NCI-H1417 treated with DMSO at 0.1 percent for 48 hours (cell line): ENCODE data around the gene RPL22L1.
"Not testable (repeated sequence)": the region's sequence is repeated elsewhere in the genome, so short reads cannot be mapped to it uniquely, and the experiment has no call there.

ENCODE experiments used
- DNase-seq: peaks from one replicate; lab custom pipeline; 2025; lab: John Stamatoyannopoulos, UW

RPL22L1 gene

DNA sequence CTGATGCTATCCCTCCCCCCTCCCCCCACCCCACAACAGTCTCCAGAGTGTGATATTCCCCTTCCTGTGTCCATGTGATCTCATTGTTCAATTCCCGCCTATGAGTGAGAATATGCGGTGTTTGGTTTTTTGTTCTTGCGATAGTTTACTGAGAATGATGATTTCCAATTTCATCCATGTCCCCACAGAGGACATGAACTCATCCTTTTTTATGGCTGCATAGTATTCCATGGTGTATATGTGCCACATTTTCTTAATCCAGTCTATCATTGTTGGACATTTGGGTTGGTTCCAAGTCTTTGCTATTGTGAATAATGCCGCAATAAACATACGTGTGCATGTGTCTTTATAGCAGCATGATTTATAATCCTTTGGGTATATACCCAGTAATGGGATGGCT, 8.7 kb upstream of the RPL22L1 start:
- not testable (repeated sequence) for DNase-seq

DNA sequence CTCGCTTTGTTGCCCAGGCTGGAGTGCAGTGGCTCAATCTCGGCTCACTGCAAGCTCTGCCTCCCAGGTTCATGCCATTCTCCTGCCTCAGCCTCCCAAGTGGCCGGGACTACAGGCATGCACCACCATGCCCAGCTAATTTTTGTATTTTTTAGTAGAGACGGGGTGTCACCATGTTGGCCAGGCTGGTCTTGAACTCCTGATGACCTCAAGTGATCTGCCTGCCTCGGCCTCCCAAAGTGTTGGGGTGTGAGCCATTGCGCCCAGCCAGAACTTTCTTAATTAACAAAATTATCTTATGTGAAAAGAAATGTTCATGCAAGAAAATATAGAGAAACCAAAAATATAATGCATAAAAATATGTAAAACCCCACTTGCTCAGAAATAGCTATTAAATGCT, 7.3 kb upstream of the RPL22L1 start:
- DNase-seq, result not testable (repeated sequence)

DNA sequence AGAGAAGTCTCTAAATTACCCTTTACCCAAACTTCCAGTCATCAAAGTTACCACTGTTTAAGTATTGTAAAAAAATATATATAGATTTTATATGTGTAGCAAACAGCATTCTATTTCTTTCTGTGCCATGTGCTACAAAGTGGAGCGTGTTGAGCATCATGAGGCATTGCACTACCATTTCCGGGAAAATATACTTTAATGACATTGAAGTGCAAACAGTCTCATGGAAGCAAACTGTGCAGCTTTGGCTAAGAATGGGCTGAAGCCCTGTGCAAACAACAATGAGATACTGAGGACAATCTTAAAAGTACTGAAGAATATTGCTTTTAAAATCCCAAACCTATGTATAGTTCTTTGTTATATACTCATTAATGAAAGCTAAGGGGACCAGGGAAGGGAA, 6.5 kb upstream of the RPL22L1 start:
- DNase-seq, result no peak

DNA sequence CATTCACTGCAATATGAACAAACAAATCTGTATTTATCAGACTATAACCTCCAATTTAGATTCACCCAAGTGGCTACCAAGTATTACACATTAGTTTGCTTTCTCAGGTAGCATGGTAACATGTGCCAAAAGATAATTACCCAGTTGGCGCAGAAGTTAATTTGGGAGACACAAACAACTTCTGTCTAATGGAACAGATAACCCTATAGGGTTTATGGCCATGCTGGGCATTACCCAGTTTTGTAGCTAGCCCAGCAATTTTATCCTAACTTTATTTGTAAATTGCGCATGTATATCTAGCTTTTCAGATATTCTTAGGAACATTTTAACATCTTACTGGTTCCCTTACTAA, 780 bp downstream of the RPL22L1 start:
- DNase-seq, result no peak

DNA sequence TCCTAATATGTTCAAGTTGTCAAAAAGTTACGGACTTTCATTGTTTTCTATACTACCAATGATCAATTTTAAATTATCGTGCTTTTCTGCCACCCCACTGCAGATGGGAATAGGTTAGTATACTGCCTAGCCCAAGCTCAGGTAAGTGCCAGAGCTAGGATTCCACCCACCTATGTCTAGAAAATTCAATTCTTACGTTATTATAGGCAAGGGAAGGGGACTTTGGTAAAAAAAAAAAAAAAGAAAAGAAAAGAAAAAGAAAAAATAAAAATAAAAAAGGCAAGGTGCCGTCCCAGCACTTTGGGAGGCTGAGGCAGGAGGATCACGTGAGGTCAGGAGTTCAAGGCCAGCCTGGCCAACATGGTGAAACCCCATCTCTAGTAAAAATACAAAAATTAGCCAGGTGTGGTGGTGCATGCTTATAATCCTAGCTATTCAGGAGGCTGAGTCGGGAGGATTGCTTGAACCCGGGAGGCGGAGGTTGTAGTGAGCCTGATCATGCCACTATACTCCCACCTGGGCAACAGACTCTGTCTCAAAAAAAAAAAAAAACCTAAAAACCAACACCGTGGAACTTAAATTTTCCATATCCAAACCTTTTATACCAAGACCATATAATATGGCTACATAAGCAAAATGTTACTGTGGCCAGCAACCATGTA, 1.3 kb downstream of the RPL22L1 start:
- DNase-seq, result no peak

DNA sequence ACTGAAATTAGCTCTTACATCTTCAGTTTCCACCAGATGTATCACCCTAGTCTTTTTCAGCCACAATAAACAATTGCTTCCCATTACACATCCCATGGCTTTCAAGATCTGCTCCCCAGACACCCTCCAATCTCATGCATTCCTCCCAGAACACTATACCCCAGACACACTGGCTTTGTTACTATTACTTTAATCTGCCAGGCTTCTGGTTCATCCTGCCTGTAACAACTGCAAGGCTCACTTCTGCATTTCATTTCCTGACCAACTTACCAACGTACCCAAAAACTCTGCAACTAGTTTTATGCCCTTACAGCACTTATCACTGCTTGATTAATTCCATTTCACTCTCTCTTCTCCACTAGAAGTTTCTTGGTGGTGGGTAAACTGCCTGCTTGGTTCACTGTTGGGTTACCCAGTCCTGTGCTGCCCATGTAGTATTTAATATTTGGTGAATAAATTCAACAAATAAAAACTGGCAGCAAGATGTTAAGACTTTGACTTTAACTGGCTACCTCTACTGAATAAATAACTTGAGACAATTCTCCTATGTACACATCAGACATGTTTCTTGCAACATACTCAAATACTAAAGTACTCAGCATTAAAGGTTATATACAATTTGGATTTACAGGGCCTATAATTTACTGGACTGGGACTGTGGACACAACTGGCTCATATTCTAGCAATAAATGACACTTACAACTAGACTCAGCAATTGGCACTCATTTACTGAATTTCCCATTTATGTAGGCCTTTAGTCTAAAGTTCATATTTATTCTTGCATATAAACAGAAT, 2.7 kb downstream of the RPL22L1 start:
- no peak for DNase-seq

DNA sequence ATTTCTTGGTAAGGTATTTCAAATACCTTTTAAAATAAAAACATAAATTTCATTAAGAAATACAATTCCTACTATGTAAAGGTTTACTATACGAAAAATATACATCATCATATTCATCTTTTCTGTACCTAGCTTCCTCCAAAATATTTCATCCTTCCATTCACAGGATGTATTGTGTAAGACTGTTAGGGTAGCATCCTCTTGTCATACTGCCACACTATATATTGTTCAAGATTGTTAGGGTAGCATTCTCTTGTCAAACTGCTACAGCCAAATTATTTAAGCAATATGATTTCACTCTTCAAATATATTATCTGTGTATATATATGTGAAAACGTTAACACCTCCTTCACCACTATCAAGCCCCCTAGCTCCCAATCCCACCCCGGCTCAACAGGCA, 3.5 kb downstream of the RPL22L1 start:
- DNase-seq, result no peak

DNA sequence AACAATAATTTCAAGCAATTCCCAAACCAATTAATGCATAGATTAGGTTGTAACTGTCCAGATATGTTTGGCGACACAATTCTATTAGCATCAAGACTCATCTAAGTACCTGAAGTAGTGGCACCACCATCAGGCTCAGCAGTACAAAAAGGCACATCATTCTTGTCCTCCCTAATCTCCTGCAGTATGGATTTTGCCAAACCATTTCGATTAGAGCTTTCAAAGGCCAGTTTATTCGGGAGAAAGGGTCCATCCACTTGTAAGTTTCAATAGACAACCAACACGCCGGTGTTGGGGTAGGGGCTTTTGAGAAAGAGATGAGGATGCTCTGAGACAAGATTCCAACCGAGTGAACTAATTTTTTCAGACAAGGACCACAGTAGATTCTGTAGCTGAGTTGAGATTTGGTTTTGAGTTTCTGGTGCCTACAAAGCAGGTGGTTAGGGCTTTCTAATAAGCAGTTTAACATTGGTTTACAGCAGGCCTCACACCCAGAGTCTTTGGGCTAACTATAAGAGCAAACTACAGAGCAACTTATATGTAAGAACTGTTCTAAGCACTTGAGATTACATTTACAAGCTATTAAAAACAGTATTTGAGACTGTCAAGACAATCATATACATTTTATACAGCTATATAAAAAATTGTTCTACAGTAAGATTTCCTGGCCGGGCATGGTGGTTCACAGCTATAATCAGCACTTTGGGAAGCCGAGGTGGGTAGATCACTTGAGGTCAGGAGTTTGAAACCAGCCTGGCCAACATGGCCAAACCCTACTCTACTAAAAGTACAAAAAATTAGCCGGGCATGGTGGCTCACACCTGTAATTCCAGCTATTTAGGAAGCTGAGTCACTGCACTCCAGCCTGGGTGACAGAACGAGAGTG, 4.5 kb downstream of the RPL22L1 start:
- DNase-seq, result no peak

DNA sequence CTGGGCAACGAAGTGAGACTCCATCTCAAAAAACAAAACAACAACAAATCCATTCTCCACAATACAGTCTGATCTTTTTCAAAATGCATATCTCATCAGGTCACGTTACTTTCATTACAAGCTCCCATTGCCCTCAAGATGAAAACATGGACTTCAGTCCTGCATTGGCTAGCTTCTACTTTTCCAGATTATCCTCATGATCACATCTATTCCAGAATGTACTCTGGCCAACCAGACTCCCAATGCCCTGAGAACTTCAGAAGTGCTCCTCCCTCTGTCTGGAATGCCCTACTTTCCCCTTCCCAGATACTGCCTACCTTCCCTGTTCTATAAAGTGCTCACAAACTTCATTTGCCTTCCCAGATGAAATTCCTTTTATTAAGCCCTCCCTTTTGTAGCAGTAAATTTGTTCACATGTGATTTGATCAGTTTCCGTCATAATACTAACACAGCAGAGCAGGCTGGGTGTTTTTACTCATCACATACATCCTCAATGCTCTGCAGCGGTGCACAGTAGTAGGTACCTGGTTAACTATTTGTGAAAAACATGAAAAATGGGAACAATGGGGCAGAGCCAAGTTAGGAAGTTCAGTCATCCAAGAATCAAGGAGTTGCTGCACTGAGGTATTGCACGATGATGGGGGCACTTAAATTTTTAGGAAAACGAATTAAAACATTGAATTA, 5.3 kb downstream of the RPL22L1 start:
- DNase-seq, result no peak

DNA sequence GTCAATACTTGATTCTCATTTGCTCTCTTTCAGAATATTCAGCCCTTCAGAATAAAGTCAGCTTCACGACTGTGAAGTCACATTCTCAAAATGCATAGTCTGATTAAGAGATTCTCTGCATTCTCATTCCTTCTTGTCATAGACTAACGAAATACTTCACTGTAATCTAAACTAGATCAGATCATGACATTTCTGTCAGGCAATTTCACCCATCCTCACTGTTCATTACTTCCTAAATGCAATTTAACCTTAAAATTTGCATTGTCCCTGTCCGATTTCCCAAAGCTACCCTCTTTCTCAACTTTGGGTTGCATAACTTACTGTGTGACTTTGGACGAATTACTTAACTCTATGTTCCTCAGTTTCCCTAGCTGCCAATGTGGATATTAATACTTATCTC, 6.2 kb downstream of the RPL22L1 start:
- DNase-seq, result no peak

DNA sequence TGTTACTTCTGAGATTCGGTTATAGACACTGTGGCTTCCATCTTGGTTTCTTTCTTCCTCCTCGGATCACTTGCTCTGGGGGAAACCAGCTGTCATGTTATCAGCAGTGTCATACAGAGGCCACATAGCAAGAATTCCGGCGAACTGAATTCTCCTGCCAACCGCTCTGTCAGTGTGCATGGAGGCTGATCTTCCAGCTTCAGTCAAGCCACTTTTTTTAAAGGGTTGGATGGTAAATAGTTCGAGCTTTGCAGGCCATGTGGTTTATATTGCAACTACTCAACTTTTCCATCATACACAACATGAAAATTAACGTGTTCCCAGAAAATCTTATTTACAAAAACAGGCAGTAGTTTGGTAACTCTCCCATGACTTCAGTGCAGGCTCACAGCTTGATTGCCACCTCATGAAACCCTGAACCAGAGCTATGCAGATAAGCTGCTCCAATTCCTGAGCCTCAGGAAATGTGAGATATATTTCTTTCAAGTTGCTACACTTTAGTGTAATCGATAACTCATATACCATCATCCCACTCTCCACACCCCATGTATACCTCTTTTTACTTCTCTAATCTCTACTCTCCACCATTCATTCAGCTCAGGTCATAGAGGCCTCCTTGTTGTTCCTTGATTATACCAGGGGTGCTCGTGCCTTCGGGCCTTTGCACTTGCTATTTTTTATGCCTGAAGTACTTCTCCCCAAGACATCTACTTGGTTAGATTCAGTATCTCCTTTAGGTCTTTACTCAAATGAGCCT, 7.2 kb downstream of the RPL22L1 start:
- DNase-seq, result no peak

DNA sequence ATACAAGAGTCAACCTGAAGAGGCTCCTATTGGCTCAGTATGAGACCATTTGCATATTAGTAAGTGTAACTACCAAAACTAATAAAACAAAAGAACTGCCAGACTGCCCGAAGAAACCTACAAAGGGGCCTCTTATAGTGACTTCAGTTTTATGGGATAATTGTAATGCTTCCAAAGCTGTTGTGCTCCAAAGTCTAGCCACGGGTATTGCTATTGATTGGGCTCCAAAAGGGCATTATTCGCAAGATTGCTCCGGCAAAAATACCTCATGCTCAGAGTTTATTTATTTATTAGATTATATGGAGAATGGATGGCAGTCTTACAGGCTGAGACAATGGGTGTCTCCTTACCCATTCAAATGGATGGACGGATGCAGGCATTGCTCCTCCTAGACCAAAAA, 11.4 kb downstream of the RPL22L1 start:
- no peak for DNase-seq

DNA sequence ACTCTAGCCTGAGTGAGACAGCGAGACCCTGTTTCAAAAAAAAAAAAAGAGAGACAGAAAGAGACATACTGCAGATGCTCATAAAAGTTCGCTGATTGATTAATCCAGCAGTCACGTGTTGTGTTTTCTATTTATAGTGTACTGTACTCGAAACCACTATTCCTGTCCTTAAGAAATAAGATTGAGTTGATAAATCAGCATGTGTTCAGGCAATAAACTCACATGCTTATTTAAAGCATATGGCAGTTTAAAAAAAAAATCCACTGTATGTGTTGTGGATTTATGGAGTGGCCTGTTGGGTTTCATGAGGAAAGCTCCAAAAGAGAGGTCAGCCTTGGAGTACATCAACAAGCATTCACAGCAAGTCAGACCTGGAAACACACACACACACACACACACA, 17.7 kb downstream of the RPL22L1 start:
- no peak for DNase-seq

DNA sequence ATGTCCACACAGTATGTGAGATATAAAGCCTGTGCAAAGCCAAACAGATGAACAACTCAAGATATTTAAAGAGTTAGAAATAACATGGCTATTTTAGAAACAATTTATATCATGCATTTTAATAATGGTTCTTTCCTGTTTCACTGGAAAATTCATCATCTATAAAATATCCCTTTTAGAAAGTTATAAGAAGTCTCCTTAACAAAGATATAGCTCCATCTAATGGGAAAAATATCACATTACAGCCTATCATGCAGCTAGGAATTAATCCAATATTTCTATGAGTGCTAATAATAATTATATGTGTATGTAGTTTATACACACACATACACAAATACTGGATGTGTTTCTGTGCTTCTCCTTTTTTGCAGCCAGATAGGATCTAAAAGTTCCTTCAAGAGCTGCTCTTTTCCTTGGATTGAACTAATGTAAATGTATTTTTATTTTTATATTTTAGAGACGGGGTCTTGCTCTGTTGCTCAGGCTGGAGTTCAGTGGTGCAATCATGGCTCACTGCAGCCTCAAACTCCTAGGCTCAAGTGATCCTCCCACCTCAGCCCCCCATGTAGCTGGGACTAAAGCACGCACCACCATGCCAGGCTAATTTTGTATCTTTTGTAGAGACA, 21.6 kb downstream of the RPL22L1 start:
- DNase-seq, result no peak

DNA sequence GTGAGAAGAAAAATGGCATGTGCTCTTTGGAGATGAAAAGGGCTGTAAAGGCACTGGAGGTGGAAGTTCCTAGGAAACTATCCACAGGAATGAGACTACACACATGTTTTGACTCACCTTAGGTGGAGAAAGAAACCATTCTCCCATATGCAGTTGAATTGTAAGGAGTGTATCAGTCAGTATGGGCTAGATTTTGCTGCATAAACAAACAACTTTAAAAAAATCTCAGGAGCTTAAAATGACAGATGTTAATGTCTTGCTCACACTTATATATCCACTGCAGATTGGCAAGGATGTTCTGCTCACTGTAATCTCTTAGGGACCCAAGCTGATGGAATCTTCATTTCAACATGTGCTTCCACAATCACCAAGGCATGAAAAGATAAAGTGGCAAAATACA, 25.6 kb downstream of the RPL22L1 start:
- no peak for DNase-seq

DNA sequence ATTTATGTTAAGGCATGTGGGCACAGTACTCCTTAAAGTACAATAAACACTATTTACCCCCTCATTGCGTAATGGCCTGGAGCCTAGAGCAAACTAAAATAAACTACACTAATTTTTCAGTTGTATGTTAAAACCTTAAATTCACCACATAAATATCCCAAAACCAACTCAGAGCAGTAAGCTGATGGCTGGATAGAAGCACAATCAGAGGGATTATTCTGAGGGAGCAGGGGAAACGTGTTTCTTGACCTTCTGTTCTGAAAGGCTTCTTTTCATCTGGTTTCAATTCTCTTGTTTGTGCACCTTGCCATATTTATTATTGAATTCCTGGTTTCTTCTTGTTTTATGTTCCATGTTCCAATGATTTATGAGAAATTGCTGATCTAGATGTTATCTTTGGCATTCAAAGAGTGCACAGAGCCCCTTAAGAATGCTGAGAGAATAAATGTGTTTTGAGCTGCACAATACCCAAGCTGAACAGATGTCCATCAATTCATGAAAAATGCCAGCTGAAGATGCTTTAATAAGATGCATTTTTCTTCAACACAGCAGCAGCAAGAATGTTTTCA, 29.6 kb downstream of the RPL22L1 start:
- DNase-seq, result no peak

DNA sequence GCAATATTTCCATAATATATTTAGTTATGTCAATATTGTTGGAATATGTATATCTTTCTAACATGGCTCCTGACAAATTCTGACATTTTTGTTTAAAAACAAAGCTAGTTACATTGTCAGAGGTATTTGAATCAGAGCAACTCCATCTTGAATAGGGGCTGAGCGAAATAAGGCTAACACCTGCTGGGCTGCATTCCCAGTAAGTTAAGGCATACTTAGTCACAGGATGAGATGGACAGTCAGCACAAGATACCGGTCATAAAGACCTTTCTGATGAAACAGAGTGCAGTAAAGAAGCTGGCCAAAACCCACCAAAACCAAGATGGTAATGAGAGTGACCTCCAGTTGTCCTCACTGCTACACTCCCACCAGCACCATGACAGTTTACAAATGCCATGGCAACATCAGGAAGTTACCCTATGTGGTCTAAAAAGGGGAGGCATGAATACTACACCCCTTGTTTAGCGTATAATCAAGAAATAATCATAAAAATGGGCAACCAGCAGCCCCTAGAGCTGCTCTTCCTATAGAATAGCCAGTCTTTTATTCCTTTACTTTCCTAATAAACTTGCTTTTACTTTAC, 30.4 kb downstream of the RPL22L1 start:
- DNase-seq, result no peak

DNA sequence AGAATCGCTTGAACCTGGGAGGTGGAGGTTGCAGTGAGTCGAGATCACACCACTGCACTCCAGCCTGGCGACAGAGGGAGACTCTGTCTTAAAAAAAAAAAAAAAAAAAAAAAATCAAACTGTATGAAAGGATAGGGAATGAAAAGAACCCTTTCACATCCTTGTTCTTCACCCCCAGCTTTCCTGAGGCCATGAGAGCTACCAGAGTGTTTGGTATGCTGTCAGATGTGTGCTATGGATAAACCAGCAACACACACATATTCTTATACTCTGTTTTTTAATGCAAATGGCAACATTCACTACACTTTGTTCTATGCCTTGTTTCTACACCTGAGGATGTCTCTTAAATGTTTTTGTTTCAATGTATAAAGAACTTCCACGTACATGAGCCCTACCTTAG, 33.5 kb downstream of the RPL22L1 start:
- DNase-seq, result no peak

DNA sequence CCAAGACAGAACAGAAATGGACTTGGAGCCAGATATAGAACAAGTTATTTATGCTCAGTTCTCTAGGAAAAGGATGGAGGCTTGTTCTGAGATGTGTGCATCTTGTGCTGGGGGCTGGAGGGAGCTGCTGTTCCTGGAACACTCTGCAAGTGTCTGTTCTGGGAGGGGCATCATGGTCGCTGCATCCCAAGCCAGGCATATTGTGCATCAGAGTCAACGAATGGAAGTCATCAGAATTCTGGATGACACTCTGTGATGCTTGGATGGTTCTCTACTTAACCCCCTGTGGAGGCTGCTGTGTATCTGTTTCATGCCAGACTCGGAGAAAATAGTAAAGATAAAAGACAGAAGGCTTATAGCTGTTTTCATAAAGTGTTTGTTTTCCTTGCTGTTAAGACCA, 34.7 kb downstream of the RPL22L1 start:
- no peak for DNase-seq

DNA sequence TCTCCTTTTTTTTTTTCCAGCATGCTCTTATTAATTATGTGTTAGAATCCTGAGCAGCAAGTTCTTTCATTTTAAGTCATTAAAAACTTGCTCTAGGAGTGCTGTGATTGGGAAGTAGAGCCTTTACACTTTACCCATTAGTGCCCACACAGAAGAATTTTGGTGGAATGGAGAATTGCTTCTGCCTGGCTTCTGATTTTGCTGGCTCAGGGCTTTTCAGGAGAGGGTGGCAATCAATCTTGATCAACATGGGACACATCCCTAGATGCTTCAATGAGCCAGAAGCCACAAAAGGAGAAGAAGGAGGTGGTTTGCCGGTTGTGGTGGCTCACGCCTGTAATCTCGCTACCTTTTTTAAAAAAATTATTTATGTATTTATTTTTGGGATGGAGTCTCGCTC, 39.4 kb downstream of the RPL22L1 start:
- no peak for DNase-seq
